Measurements from ENCODE around the gene DCAF6.

- no peak for TF ChIP-seq CTCF (IDR thresholded peaks at IDR 0.05)
- TF ChIP-seq POLR2A (IDR thresholded peaks at IDR 0.05), result no peak
Measured at GRCh38 chr1:168057921-168058320, 121.4 kb downstream of the DCAF6 start.
